HG03432 (cell line): ENCODE results near the gene CPLANE1.
A peak's percentile ranks its signal among the peaks of the same experiment; 100 is the strongest.
"Not testable (repeated sequence)": the region's sequence is repeated elsewhere in the genome, so short reads cannot be mapped to it uniquely, and the experiment has no call there.

Source experiments
- ATAC-seq: cut with Tn5 transposase; IDR thresholded peaks from one replicate; pipeline ENCODE4 v1.9.1; 2021; ENCODE audit warnings: mild to moderate bottlenecking, moderate library complexity; ENCODE audit not compliant: unreplicated experiment

Gene CPLANE1

DNA sequence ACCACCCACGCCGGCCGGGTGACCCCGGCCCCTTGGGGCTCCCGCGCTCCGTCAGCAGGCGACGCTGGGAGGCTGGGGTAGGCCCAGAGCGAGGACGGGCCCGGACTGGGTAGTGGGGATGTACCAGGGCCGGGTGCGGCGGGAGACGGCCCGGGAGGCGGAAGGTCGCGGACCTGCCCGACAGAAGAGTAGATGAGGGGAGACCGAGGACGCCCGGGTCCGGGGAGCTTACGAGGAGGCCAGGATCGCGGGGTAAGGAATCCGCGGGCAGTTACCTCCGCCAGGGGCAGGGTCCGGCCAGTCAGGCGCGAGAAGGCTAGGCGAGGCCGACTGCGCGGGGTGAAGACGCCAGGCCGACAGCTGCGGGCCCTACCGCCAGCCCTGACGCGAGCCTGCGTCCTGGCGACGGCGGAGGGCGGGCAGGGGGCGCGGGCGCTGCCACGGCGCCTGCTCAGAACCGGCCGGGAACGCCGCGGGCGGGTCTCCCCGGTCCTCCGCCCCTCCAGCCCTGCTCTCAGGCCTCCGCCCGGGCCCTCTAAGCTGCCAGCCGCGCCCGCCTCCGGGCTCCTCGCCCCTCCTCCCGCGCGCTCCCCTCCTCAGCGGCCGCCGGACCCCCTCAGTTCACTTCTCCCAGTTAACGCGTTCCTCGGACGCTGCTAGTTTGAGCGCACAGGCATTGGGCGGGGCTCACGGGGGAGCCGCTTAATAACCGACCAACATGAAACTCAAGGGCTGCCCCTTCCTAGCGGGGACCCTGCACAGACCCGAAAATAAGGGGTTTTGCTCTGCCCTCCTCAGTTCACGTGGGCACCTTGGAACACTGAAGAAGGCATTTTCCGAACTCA, at the start of gene CPLANE1:
CPLANE1 (minus strand) TSS at position 407 of the 845 bp plus-strand sequence. CDS start 1,678 bp downstream, outside the sequence.
- ATAC-seq: peak; percentile 90

DNA sequence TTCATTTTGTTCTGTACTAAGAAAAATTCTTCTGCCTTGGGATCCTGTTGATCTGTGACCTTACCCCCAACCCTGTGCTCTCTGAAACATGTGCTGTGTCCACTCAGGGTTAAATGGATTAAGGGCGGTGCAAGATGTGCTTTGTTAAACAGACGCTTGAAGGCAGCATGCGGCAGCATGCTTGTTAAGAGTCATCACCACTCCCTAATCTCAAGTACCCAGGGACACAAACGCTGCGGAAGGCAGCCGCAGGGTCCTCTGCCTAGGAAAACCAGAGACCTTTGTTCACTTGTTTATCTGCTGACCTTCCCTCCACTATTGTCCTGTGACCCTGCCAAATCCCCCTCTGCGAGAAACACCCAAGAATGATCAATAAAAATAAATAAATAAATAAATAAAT, 47.1 kb upstream of the CPLANE1 start:
- not testable (repeated sequence) for ATAC-seq

DNA sequence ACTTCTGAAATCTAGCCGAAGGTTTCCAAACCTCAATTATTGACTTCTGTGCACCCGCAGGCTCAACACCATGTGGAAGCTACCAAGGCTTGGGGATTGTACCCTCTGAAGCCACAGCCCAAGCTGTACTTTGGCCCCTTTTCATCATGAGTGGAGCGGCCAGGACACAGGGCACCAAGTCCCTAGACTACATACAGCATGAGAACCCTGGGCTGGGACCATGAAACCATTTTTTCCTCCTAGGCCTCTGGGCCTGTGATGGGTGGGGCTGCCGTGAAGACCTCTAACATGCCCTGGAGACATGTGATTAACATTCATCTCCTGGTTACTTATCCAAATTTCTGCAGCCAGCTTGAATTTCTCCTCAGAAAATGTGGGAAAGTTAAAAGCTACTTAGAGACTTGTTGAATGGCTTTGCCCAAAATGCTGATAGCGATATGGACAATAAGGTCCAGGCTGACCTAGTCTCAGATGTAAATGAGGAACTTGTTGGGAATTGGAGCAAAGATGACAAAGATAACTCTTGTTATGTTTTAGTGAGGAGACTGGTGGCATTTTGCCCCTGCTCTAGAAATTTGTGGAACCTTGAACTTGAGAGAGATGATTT, 34.1 kb upstream of the CPLANE1 start:
- no peak for ATAC-seq

DNA sequence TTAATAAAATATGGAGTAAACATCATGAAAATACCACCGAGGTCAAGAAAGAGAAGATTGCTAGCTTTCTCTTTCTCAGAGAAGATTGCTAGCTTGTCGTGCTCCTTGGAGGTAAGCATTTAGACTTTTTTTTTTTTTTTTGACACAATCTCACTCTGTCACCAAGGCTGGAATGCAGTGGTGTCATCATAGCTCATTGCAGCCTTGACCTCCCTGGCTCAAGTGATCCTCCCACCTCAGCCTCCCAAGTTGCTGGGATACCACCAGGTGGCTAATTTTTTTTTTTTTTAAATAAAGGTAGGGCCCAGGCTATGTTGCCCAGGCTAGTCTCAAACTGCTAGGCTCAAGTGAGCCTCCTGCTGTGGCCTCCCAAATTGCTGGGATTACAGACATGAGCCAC, 26.3 kb upstream of the CPLANE1 start:
- ATAC-seq: no peak

DNA sequence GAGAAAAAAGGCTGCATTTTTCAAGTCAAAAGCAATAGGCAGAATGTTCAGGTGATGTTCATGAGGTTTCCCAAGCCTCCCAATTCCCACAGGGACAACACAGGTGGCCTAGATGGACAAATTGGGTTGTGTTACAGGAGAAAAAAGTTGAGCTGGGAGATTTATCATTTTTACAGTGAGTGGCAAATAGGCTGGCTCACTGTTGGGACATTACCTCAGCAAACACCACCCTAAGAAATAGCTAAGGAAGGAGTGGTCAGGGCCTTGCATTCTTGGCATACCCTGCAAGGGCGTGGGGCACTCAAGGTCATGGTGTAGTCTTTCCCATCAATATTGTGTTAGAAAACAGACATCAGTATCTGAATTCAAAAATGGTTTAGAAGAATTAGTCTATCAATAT, 23.3 kb upstream of the CPLANE1 start:
- no peak for ATAC-seq

DNA sequence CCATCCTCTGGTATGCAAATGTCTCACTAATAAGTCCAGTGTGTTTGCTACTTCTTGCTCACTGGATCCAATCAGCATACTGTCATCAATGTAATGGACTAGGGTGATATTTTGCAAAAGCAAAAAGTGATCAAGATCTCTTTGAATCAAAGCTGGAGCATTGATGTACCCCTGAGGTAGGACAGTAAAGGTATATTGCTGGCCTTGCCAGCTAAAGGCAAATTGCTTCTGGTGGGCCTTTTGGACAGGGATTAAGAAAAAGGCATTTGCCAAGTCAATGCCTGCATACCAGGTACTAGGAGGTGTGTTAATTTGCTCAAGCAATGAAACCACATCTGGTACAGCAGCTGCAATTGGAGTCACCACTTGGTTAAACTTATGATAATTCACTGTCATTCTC, 18.9 kb upstream of the CPLANE1 start:
- not testable (repeated sequence) for ATAC-seq

DNA sequence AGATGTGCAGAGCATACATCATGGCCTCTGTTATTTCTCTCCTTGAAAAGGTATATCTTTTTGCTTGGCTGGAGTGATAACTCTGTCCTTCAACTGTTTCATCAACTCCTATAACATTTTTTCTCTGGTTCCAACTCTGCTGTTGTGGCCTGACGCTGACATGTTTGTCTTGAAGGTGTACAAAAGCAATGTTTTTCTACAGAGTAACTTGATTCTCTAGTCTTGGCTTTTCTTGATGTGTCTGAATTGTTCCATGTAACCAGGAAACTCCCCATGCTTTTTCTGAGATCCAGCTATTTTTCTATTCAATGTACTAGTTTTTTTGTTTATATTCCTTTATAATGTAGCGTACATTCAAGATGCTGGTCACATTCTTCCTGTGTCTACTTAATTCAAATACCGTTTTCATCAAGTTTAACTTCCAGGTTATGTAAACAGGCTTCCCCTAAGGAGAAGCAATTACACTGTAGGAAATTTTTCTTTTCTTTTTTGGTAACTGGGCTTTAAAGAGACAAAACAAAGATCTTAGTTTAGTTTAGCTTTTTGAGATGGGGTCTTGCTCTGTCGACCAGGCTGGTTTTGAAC, 6.7 kb upstream of the CPLANE1 start:
- no peak for ATAC-seq

DNA sequence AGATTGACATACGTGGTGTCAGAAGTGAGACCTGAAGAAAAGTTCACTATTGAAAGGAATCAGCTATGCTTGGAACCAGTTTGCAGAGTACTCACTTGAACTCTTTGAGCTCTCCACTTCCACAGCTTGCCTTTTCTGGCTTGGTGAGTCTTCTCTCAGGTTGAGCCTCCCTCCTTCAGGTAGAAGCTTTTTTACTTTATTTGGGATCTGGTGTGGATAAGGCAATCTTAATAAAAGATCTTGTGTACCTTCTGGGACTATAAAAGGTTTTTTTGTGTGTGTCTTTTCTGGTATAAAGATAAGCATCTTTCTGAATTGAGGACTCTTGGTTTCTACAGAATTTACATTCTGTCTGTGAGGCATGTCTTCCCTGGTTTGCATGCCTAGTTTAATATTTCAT, 5.4 kb upstream of the CPLANE1 start:
- ATAC-seq: no peak

DNA sequence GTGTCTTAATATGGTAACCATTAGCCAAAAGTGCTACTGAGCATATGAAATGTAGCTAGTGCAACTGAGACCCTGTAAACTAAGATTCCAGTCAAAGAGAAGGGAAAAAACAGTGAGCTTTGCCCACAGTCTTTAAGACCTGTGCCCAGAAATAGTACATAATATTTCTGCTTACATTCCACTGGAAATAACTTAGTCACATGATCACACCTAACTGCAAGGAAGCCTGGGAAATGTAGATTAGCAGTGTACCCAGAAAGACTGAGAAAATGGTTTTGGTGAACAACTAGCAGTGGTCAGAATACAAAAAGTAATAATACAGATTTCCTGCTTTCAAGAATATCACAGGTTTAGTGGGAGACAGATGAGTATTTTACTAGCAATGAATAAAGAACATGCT, 2.5 kb upstream of the CPLANE1 start:
- ATAC-seq: no peak

DNA sequence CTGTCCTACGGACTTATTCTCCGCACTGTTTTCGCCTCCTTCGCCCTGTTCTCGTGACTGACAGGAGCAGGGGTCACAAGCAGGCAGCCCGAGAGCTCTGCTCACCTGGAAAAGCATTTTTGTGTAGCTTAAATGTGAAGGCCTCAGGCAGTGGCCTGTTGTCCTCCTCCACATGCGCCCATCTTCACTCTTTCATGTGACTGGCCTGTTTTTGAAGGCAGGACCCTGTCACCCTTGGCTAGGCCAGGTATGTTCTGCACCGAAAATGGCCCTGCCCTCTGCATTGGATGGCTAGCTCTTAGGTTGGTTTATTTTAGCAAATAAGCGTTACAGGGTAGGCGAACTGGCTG, 614 bp upstream of the CPLANE1 start:
- no peak for ATAC-seq

DNA sequence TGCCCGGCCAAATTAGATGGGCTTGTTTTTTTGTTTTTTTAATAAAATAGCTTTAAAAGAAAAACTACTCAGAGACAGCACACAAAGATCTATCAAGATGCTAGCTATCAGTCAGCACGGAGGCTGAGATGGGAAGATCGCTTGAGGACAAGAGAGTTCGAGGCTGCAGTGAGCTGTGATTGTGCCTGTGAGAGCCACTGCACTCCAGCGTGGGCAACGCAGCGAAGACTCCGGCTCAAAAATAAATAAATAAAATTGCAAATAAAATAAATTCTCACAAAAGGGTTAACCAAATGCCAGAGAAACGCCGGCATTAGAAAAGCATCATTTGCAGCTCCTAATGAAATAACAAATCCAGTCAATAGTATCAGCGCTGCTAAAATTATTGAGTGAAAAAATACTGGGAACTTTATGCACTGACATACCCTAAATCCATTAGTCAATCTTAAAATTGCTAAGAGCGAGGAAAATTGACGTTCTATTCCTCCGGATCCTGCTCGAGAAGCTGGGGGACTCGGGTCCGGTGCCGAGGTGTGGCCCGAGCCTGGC, 681 bp downstream of the CPLANE1 start:
- ATAC-seq: no peak

DNA sequence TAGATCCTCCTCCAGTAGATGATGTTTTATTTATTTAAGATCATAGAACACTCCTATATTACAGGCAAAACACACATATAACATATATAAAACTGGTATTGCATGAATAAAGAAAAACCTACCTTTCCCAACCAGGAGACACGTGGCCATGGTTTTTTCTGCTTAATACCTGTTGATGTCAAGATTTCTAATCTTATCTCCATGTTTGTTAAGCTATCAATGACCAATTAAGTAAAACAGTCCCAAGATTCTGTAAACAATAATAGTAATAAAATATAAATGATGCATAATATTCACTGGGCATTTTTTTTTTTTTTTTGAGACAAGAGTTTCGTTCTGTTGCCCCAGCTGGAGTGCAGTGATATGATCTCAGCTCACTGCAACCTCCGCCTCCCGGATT, 1.7 kb downstream of the CPLANE1 start:
- no peak for ATAC-seq

DNA sequence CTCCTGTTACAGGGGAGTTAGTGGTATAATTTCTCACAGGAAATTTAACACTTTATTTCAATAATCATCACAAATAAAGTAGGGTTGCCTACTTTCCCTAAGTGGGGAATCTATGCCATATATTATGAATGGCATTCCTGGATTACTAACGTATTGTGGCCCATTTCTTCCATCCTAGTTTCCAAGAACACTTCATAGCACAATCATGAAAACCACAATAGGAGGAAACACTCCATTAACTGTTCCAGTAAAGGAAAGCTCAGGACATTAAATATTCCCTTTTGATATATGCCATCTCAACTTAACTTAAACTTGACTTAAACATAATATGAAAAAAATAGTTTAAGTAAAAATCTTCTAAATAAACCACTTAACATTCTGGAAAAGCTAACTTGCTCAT, 2.1 kb downstream of the CPLANE1 start:
- no peak for ATAC-seq

DNA sequence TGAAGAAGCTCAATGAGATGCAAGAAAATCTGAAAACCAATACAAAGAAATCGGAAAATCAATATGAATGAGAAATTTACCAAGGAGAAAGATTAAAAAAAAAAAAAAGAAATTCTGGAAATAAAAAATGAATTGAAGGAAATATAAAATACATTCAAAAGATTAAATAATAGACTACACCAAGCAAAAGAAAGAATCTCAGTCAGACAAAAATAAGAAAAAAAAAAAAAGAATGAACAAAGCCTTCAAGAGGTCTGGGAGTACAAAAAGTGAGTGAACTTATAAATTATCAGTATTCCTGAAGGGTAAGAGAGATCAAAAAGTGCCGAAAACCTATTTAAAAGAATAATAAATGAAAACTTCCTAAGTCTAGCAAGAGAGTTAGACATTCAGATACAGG, 14.9 kb downstream of the CPLANE1 start:
- no peak for ATAC-seq

DNA sequence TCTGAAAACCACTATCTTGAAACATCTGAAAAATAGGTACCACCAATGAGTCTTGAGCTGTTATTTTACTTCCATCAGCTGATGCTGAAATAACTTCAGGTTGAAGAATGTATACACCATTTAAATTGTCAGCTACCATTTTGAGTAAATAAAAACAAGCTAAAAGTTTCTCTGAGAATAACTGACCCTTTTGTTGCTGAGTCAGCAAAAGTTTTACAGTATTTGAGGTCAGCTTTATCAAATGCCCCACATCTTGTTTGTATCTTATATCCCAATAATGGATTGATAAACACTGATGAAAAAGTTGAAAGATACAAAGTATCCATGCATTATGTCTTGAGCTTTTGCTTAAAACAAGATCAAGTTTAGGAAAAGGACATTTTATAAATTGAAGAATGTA, 22.8 kb downstream of the CPLANE1 start:
- ATAC-seq: no peak

DNA sequence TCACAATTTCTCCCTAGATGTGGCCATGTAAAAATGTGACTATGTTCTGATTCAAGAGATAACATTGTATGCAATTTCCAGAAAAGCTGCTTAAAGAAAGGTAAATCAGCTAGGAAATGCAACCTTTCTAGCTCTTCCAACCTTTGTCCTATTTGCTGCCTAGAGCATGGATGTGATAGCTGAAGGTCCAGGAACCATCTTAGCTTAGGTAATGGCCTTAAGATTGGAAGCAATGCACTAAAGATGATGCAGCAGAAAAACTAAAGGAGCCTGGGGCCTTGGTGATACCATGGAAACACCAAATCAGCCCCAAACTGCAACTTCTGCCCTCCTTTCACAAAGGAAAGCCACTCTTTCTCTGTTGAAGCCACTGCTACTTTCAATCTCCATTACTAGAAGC, 27.0 kb downstream of the CPLANE1 start:
- ATAC-seq: no peak

DNA sequence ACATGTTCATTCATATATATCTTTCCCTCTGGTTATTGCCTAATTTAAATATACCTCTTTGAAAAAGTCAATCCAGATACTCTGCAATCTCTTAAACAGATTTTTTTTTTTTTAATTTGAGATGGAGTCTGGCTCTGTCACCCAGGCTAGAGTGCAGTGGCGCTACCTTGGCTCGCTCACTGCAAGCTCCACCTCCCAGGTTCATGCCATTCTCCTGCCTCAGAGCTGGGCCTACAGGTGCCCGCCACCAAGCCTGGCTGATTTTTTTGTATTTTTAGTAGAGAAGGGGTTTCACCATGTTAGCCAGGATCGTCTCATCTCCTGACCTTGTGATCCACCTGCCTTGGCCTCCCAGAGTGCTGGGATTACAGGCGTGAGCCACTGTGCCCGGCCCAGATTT, 28.8 kb downstream of the CPLANE1 start:
- ATAC-seq: not testable (repeated sequence)

DNA sequence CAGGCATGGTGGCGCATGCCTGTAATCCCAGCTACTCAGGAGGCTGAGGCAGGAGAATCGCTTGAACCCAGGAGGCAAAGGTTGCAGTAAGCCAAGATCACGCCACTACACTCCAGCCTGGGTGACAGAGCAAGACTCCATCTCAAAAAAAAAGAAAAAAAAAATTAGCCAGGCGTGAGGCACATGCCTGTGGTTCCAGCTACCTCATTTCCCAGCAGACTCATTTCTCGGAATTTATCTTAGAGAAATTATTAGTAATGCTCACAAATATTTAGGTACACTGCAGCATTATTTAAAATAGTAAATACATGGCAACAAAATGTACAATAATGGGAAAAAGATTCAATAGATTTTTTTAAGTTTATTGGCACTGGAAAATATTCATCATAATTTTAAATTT, 29.8 kb downstream of the CPLANE1 start:
- not testable (repeated sequence) for ATAC-seq

DNA sequence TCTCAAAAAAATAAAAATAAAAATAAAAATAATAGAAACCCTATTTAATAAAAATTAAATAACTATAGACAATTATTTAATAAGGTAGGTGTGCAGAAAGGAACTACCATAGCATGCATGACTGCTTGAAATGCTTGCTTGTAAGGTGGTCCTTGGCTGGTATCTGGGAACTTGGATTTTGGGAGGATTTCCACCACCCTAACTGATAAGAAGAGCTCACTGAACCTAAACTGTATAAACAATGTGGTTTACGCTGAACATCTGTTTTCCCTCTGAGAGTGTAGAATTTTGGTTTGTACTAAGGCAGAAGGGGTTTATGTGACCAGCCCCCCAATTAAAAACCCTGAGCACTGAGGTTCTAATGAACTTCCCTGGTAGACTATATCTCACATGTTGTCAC, 31.2 kb downstream of the CPLANE1 start:
- no peak for ATAC-seq

DNA sequence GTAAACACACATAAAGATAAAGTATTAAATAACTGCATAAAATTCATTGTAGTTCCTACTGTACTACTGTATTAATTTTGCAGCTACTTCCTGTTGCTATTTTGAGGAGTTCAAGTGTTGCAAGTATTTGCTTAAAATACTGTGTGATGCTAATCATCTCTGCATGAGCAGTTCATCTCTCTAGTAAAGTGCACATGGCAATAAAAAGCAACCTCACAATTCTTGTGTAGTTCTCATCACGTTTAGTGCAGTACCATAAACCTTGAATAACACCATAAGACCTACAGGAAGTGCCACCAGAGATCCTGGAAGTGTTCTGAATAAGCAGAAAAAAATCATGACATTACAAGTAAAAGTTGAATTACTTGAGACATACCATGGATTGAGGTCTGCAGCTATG, 34.6 kb downstream of the CPLANE1 start:
- ATAC-seq: no peak

DNA sequence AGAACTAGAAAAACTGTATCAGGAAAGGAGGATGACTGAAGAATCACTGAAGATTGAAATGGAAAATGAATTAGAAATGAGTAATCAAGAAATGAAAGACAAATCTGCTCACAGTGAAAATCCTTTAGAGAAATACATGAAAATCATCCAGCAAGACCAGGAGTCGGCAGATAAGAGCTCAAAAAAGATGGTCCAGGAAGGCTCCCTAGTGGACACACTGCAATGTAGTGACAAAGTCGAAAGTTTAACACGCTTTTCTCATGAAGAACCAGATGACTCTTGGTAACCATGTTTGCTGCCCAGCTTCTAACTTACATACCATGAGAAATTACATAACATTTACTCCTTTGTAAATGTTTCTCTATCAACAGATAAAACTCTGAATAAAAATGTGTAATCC, 37.1 kb downstream of the CPLANE1 start:
- ATAC-seq: no peak

DNA sequence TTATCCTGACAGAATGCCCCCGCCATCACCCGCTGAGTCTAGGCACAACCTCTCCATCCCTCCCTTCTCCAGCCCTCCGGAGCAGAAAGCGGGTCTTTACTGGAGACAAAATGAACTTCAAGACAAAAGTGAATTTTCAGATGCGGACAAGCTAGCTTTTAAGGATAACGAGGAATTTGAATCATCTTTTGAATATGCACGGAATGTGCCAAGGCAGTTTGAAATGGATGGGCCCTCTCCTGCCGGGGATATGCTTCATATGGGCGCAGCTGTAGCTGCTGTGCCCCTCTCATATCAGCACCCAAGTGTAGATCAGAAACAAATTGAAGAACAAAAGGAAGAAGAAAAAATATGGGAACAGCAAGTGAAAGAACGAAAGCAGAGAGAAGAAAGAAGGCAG, 37.5 kb downstream of the CPLANE1 start:
- ATAC-seq: no peak
